ENCODE results near the gene NMD3.

DNA sequence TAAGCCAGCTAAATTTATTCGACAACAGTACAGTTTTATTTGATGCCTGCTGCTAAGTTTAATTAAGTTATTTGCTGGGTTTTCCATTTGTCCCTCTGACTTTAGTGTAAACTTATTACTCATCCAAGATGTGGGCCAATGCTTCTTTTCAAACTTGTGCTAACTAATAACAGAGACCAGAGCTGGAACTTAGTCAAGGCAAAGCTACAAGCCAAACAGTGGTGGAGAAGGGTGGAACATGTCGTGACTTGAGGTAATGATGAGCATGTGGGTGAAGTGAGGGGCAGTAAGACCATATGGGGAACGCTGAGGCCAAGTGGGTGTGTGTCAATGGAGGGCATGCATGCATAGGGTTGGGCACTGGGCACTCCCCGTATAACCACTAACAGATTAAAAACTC lies 63.9 kb downstream of the NMD3 start:
- TF ChIP-seq, protein P1, sequence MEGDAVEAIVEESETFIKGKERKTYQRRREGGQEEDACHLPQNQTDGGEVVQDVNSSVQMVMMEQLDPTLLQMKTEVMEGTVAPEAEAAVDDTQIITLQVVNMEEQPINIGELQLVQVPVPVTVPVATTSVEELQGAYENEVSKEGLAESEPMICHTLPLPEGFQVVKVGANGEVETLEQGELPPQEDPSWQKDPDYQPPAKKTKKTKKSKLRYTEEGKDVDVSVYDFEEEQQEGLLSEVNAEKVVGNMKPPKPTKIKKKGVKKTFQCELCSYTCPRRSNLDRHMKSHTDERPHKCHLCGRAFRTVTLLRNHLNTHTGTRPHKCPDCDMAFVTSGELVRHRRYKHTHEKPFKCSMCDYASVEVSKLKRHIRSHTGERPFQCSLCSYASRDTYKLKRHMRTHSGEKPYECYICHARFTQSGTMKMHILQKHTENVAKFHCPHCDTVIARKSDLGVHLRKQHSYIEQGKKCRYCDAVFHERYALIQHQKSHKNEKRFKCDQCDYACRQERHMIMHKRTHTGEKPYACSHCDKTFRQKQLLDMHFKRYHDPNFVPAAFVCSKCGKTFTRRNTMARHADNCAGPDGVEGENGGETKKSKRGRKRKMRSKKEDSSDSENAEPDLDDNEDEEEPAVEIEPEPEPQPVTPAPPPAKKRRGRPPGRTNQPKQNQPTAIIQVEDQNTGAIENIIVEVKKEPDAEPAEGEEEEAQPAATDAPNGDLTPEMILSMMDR (IDR thresholded peaks at IDR 0.05; ENCODE audit: insufficient read depth, low read length) = no peak
- TF ChIP-seq POLR2AphosphoS5 (IDR thresholded peaks at IDR 0.05; ENCODE audit: low read depth) (no peak), GABPA (IDR thresholded peaks at IDR 0.05; ENCODE audit: low read depth) (no peak), SPI1 (IDR thresholded peaks at IDR 0.05; ENCODE audit: borderline replicate concordance, low read depth) (no peak)
- TF ChIP-seq, protein P2, sequence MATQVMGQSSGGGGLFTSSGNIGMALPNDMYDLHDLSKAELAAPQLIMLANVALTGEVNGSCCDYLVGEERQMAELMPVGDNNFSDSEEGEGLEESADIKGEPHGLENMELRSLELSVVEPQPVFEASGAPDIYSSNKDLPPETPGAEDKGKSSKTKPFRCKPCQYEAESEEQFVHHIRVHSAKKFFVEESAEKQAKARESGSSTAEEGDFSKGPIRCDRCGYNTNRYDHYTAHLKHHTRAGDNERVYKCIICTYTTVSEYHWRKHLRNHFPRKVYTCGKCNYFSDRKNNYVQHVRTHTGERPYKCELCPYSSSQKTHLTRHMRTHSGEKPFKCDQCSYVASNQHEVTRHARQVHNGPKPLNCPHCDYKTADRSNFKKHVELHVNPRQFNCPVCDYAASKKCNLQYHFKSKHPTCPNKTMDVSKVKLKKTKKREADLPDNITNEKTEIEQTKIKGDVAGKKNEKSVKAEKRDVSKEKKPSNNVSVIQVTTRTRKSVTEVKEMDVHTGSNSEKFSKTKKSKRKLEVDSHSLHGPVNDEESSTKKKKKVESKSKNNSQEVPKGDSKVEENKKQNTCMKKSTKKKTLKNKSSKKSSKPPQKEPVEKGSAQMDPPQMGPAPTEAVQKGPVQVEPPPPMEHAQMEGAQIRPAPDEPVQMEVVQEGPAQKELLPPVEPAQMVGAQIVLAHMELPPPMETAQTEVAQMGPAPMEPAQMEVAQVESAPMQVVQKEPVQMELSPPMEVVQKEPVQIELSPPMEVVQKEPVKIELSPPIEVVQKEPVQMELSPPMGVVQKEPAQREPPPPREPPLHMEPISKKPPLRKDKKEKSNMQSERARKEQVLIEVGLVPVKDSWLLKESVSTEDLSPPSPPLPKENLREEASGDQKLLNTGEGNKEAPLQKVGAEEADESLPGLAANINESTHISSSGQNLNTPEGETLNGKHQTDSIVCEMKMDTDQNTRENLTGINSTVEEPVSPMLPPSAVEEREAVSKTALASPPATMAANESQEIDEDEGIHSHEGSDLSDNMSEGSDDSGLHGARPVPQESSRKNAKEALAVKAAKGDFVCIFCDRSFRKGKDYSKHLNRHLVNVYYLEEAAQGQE (IDR thresholded peaks at IDR 0.05; ENCODE audit: insufficient replicate concordance, low read depth) = no peak

Data from HL-60 (cell line).